ENCODE measurements around the gene NVL. TPM values are rescaled to one million over a fixed set of nuclear protein-coding genes. Genes with fewer than 3 reads are reported as not detected.

NVL gene
- total RNA-seq, 1 experiment from 2014 or later, result 41.5 TPM

Small RNA genes lying within 50 kb of the gene (small RNA-seq; reads per million reads assigned to genes)
- 0 reads per million in 2 experiments for gene MIR320B2
- gene RF00139, result 0 reads per million in 2 experiments
- gene RNU6-1008P, result 0 reads per million in 2 experiments

Other genes with a start within 250 kb of the NVL start
- gene FBXO28, start 216.1 kb downstream of the NVL start, total RNA-seq (2014; rRNA removed; shearing (Covaris generic)), result 58.8 and 64.1 TPM in 2 replicates
- 69.4 and 83.6 TPM in 2 replicates for gene DEGS1, start 146.9 kb downstream of the NVL start, total RNA-seq (2014; rRNA removed; shearing (Covaris generic))
- gene CNIH4, start 26.7 kb upstream of the NVL start, total RNA-seq (2014; rRNA removed; shearing (Covaris generic)), result 197 and 198 TPM in 2 replicates
- 48.1 and 52.6 TPM in 2 replicates for gene WDR26, start 104.6 kb upstream of the NVL start, total RNA-seq (2014; rRNA removed; shearing (Covaris generic))

Data from NCI-H460 (cell line).